HCT116 (cell line): ENCODE data around the gene NAV3. TPM values are rescaled to one million over a fixed set of nuclear protein-coding genes. Genes with fewer than 3 reads are reported as not detected.

Source experiments
- ATAC-seq: fragments of 200-7000 bp; cut with Tn5 transposase; 2 replicates; pipeline ENCODE4 v1.9.1; 2020; ENCODE audit warnings: mild to moderate bottlenecking, moderate library complexity
- BruUV-seq: library from RNA; stranded (reverse); fragments of 400-500 nt; replicated peaks from 2 replicates; lab custom pipeline; 2021; lab: Mats Ljungman, UMichigan
- CTCF ChIA-PET: fragments of 300-600 bp; sonication (Branson Sonifier 250); formaldehyde crosslinking; loops from one replicate; lab custom pipeline; 2021; ENCODE audit warnings: antibody characterized with exemption; lab: Charles Lee
- POLR2A ChIA-PET: fragments of 300-600, 350-600 bp; sonication (Branson Sonifier 250); formaldehyde crosslinking; loops from one replicate; lab custom pipeline; 2021; ENCODE audit warnings: antibody characterized with exemption; lab: Charles Lee
- RAD21 ChIA-PET, 2 experiments: fragments of 300-600 bp; sonication (Branson Sonifier 250); formaldehyde crosslinking; loops; one replicate each; lab custom pipeline; 2023; ENCODE audit warnings: low total read pairs in 2 of 2; ENCODE audit not compliant: uncharacterized antibody in 2 of 2, unreplicated experiment in 2 of 2, low non-redundant PET in 1 of 2; lab: Charles Lee
- DNase-seq: peaks from one replicate; pipeline ENCODE4 v3.0.0-alpha.2; 2010; ENCODE audit warnings: low read depth, low spot score
- H2AFZ ChIP-seq: fragments of 200-600 bp; shearing (Covaris generic), sonication (generic); 2 replicates; pipeline ENCODE4 v1.6.1; 2017; ENCODE audit warnings: low read depth, mixed run types, mixed read lengths, antibody characterized with exemption, low read length; ENCODE audit not compliant: poor library complexity, severe bottlenecking
- H3K27ac ChIP-seq: 2 replicates; pipeline ENCODE4 v1.5.1; 2012; ENCODE audit warnings: low read depth, low read length
- H3K27me3 ChIP-seq: fragments of 200-600 bp; sonication (generic); 2 replicates; pipeline ENCODE4 v1.6.1; 2016; ENCODE audit warnings: mixed run types, low read length, mixed read lengths; ENCODE audit not compliant: insufficient read depth
- H3K36me3 ChIP-seq, 2 experiments: fragments of 200-500 bp in 1 of 2; fragments of 200-600 bp in 1 of 2; sonication (Bioruptor generic) in 1 of 2; sonication (generic) in 1 of 2; 2 replicates each; pipeline versions ENCODE4 v1.5.1 to v1.6.1; 2014 to 2016; ENCODE audit warnings: low read length in 2 of 2, inconsistent platforms in 1 of 2, mixed read lengths in 1 of 2, mixed run types in 1 of 2; ENCODE audit not compliant: insufficient read depth in 2 of 2, control insufficient read depth in 1 of 2
- H3K4me1 ChIP-seq, 2 experiments: fragments of 200-600 bp in 1 of 2; sonication (generic) in 1 of 2; 2 replicates each; pipeline versions ENCODE4 v1.5.1 to v1.6.1; 2012 to 2017; ENCODE audit warnings: low read length in 2 of 2, inconsistent platforms in 1 of 2, mild to moderate bottlenecking in 1 of 2, mixed read lengths in 1 of 2, mixed run types in 1 of 2, moderate library complexity in 1 of 2; ENCODE audit not compliant: insufficient read depth in 2 of 2, control insufficient read depth in 1 of 2
- H3K4me2 ChIP-seq: fragments of 200-600 bp; sonication (generic); 2 replicates; pipeline ENCODE4 v1.6.1; 2017; ENCODE audit warnings: mixed run types, low read length, mixed read lengths
- H3K4me3 ChIP-seq, 2 experiments: fragments of 200-600 bp in 1 of 2; sonication (generic) in 1 of 2; replicated peaks in 1 of 2; 2 replicates each; pipeline ENCODE4 v1.5.1; 2011 to 2016; ENCODE audit warnings: low read length in 2 of 2, control low read depth in 1 of 2, low read depth in 1 of 2, mild to moderate bottlenecking in 1 of 2, mixed read lengths in 1 of 2, mixed run types in 1 of 2
- H3K79me2 ChIP-seq: fragments of 200-600 bp; sonication (generic); 2 replicates; pipeline ENCODE4 v1.6.1; 2017; ENCODE audit warnings: mild to moderate bottlenecking, mixed run types, low read length, moderate library complexity, mixed read lengths; ENCODE audit not compliant: insufficient read depth
- H3K9ac ChIP-seq: fragments of 200-600 bp; sonication (generic); 2 replicates; pipeline ENCODE4 v1.6.1; 2016; ENCODE audit warnings: low read length, mixed read lengths
- H3K9me2 ChIP-seq: fragments of 200-600 bp; sonication (generic), shearing (Covaris generic); 2 replicates; pipeline ENCODE4 v1.6.1; 2017; ENCODE audit warnings: mixed run types, mild to moderate bottlenecking, moderate library complexity; ENCODE audit not compliant: insufficient read depth
- H3K9me3 ChIP-seq, 2 experiments: fragments of 200-500 bp in 1 of 2; fragments of 200-600 bp in 1 of 2; sonication (Bioruptor generic) in 1 of 2; sonication (generic) in 1 of 2; 2 replicates each; pipeline ENCODE4 v1.6.1; 2014 to 2017; ENCODE audit warnings: low read length in 2 of 2, mixed read lengths in 2 of 2, inconsistent platforms in 1 of 2, low read depth in 1 of 2, mild to moderate bottlenecking in 1 of 2, mixed run types in 1 of 2, moderate library complexity in 1 of 2; ENCODE audit not compliant: control insufficient read depth in 1 of 2, insufficient read depth in 1 of 2
- H4K20me1 ChIP-seq: fragments of 200-600 bp; sonication (generic), shearing (Covaris generic); 2 replicates; pipeline ENCODE4 v1.6.1; 2017; ENCODE audit warnings: mixed run types, mild to moderate bottlenecking, moderate library complexity; ENCODE audit not compliant: insufficient read depth
- CBX3 ChIP-seq: IDR thresholded peaks from 2 replicates; pipeline ENCODE4 v1.6.1; 2012; ENCODE audit warnings: low read depth
- CEBPB ChIP-seq: IDR thresholded peaks from 2 replicates; pipeline ENCODE4 v1.6.1; 2012; ENCODE audit warnings: low read depth
- EGR1 ChIP-seq: IDR thresholded peaks from 2 replicates; pipeline ENCODE4 v1.6.1; 2012; ENCODE audit warnings: low read depth
- ELF1 ChIP-seq: IDR thresholded peaks from 2 replicates; pipeline ENCODE4 v1.6.1; 2012; ENCODE audit warnings: low read depth, borderline replicate concordance
- JUND ChIP-seq: IDR thresholded peaks from 2 replicates; pipeline ENCODE4 v1.6.1; 2012
- POLR2A ChIP-seq: IDR thresholded peaks from 2 replicates; pipeline ENCODE4 v1.7.0; 2011; ENCODE audit warnings: borderline replicate concordance; ENCODE audit not compliant: insufficient read depth, insufficient read length; ENCODE audit errors: extremely low read depth
- RAD21 ChIP-seq: IDR thresholded peaks from 2 replicates; pipeline ENCODE4 v1.6.1; 2012; ENCODE audit warnings: low read depth, mild to moderate bottlenecking
- SP1 ChIP-seq: IDR thresholded peaks from 2 replicates; pipeline ENCODE4 v1.6.1; 2012; ENCODE audit warnings: low read depth
- YY1 ChIP-seq: IDR thresholded peaks from 2 replicates; pipeline ENCODE4 v1.6.1; 2011; ENCODE audit warnings: low read length, low read depth, moderate library complexity, mild to moderate bottlenecking; ENCODE audit not compliant: insufficient replicate concordance; ENCODE audit errors: extremely low read depth
- ZNF274 ChIP-seq: fragments of 200-500 bp; sonication (Bioruptor generic); IDR thresholded peaks from 2 replicates; pipeline ENCODE4 v1.6.1; 2014; ENCODE audit warnings: mild to moderate bottlenecking, low read depth, low read length, inconsistent platforms
- intact Hi-C: fragments of 100-400 bp; cut with micrococcal nuclease; formaldehyde crosslinking; loops from 2 replicates; pipeline ENCODE4 v1.10.0; 2022
- total RNA-seq: library from RNA; stranded (reverse); gene quantifications from one replicate; pipeline ENCODE4 v1.2.1, GENCODE V29; 2021; ENCODE audit not compliant: unreplicated experiment
- TF ChIP-seq, protein P1 (sequence below): IDR thresholded peaks from 2 replicates; pipeline ENCODE4 v1.6.1; 2012
- TF ChIP-seq, protein P2 (sequence below): IDR thresholded peaks from 2 replicates; pipeline ENCODE4 v1.6.1; 2012; ENCODE audit warnings: low read depth
- TF ChIP-seq, protein P3 (sequence below), 3 experiments: fragments of 200-600 bp in 1 of 3; sonication (generic) in 1 of 3; IDR thresholded peaks in 2 of 3; conservative IDR thresholded peaks in 1 of 3; 2 replicates each; pipeline ENCODE4 v1.5.1; 2012 to 2017; ENCODE audit warnings: low read depth in 2 of 3, low read length in 2 of 3, antibody characterized with exemption in 1 of 3, borderline replicate concordance in 1 of 3, control low read depth in 1 of 3, mild to moderate bottlenecking in 1 of 3, mixed read lengths in 1 of 3, mixed run types in 1 of 3, moderate library complexity in 1 of 3; ENCODE audit not compliant: insufficient read depth in 1 of 3

NAV3 gene
- total RNA-seq, 1 experiment from 2014 or later: 7.8 TPM

DNA sequence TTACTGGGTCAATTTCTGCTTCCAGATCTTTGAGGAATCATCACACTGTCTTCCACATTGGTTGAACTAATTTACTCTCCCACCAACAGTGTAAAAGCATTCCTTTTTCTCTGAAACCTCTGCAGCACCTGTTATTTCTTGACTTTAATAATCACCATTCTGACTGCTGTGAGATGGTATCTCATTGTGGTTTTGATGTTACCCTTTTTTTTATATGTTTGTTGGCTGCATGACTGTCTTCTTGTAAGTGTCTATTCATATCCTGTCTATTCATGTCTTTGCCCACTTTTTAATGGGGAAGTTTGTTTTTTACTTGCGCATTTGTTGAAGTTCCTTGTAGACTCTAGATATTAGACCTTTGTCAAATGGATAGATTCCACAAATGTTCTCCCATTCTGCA lies 324.9 kb downstream of the NAV3 start:
- ChIA-PET CTCF (no interaction called here), POLR2A (no interaction called here), RAD21 (no interaction called here)
- BruUV-seq: no TSS peak
- no peaks in the 10 kb centered on the region for H3K36me3 ChIP-seq
- H2AFZ ChIP-seq: no peak overlapping the region
- no peaks in the 10 kb centered on the region for H3K79me2 ChIP-seq
- ATAC-seq (no peak), DNase-seq (no peak)
- no peak overlapping the region for H3K4me2 ChIP-seq
- no peak overlapping the region for H3K9ac ChIP-seq
- H3K9me2 ChIP-seq: no peaks in the 10 kb centered on the region
- no peaks in the 10 kb centered on the region for H3K9me3 ChIP-seq
- intact Hi-C loops: no loop called here
- no peaks in the 10 kb centered on the region for H3K27me3 ChIP-seq
- H3K27ac ChIP-seq: no peak overlapping the region
- H4K20me1 ChIP-seq: no peaks in the 10 kb centered on the region
- TF ChIP-seq CEBPB (no peak), ZNF274 (no peak), JUND (no peak), EGR1 (no peak), ELF1 (no peak), SP1 (no peak), CBX3 (no peak), YY1 (no peak), POLR2A (no peak), RAD21 (no peak)
- TF ChIP-seq, protein P1, sequence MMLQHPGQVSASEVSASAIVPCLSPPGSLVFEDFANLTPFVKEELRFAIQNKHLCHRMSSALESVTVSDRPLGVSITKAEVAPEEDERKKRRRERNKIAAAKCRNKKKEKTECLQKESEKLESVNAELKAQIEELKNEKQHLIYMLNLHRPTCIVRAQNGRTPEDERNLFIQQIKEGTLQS: no peak
- TF ChIP-seq, protein P2, sequence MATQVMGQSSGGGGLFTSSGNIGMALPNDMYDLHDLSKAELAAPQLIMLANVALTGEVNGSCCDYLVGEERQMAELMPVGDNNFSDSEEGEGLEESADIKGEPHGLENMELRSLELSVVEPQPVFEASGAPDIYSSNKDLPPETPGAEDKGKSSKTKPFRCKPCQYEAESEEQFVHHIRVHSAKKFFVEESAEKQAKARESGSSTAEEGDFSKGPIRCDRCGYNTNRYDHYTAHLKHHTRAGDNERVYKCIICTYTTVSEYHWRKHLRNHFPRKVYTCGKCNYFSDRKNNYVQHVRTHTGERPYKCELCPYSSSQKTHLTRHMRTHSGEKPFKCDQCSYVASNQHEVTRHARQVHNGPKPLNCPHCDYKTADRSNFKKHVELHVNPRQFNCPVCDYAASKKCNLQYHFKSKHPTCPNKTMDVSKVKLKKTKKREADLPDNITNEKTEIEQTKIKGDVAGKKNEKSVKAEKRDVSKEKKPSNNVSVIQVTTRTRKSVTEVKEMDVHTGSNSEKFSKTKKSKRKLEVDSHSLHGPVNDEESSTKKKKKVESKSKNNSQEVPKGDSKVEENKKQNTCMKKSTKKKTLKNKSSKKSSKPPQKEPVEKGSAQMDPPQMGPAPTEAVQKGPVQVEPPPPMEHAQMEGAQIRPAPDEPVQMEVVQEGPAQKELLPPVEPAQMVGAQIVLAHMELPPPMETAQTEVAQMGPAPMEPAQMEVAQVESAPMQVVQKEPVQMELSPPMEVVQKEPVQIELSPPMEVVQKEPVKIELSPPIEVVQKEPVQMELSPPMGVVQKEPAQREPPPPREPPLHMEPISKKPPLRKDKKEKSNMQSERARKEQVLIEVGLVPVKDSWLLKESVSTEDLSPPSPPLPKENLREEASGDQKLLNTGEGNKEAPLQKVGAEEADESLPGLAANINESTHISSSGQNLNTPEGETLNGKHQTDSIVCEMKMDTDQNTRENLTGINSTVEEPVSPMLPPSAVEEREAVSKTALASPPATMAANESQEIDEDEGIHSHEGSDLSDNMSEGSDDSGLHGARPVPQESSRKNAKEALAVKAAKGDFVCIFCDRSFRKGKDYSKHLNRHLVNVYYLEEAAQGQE: no peak
- TF ChIP-seq, protein P3, sequence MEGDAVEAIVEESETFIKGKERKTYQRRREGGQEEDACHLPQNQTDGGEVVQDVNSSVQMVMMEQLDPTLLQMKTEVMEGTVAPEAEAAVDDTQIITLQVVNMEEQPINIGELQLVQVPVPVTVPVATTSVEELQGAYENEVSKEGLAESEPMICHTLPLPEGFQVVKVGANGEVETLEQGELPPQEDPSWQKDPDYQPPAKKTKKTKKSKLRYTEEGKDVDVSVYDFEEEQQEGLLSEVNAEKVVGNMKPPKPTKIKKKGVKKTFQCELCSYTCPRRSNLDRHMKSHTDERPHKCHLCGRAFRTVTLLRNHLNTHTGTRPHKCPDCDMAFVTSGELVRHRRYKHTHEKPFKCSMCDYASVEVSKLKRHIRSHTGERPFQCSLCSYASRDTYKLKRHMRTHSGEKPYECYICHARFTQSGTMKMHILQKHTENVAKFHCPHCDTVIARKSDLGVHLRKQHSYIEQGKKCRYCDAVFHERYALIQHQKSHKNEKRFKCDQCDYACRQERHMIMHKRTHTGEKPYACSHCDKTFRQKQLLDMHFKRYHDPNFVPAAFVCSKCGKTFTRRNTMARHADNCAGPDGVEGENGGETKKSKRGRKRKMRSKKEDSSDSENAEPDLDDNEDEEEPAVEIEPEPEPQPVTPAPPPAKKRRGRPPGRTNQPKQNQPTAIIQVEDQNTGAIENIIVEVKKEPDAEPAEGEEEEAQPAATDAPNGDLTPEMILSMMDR (IDR thresholded peaks at IDR 0.05 in 2 of 3, conservative IDR thresholded peaks at IDR 0.05 in 1 of 3; ENCODE audit: borderline replicate concordance in 1 of 3, insufficient read depth in 1 of 3, low read depth in 2 of 3, low read length in 2 of 3): no peak
- peaks cover 4 to 10% of the 10 kb centered on the region in 2 experiments; a peak in 3 of 4 replicates for H3K4me1 ChIP-seq
- no peak overlapping the region for H3K4me3 ChIP-seq
